A549 (cell line): ENCODE data around the gene TEN1.

ENCODE experiments used
- BCL3 ChIP-seq: fragments of >200 bp; sonication (Bioruptor Twin); formaldehyde crosslinking; IDR thresholded peaks from 3 replicates; pipeline ENCODE4 v1.6.1; 2016
- CEBPB ChIP-seq, 2 experiments: fragments of >200 bp in 1 of 2; sonication (Bioruptor Twin) in 1 of 2; formaldehyde crosslinking in 1 of 2; IDR thresholded peaks; 2 replicates each; pipeline ENCODE4 v1.6.1; 2012 to 2016
- CTCF ChIP-seq: fragments of >200 bp; sonication (Bioruptor Twin); formaldehyde crosslinking; IDR thresholded peaks from 3 replicates; pipeline ENCODE4 v1.5.1; 2016
- JUN ChIP-seq, 2 experiments: fragments of >200 bp; sonication (Bioruptor Twin); formaldehyde crosslinking; IDR thresholded peaks; 2 replicates in 1 of 2; 3 replicates in 1 of 2; pipeline ENCODE4 v1.6.1; 2016 to 2017
- KDM1A ChIP-seq: fragments of 200-600 bp; sonication (generic); IDR thresholded peaks from 2 replicates; pipeline ENCODE4 v1.6.1; 2016; ENCODE audit warnings: low read depth, mild to moderate bottlenecking
- NFE2L2 ChIP-seq: fragments of 150-350 bp; conservative IDR thresholded peaks from 2 replicates; pipeline ENCODE4 v1.6.1; 2014; ENCODE audit warnings: low read length
- PHF8 ChIP-seq: fragments of 200-600 bp; sonication (generic); IDR thresholded peaks from 2 replicates; pipeline ENCODE4 v1.6.1; 2016; ENCODE audit warnings: low read depth, mild to moderate bottlenecking, antibody characterized with exemption, moderate library complexity, borderline replicate concordance
- POLR2A ChIP-seq: IDR thresholded peaks from 2 replicates; pipeline ENCODE4 v1.6.1; 2012; ENCODE audit warnings: mild to moderate bottlenecking, low read length
- RAD21 ChIP-seq, 2 experiments: fragments of >200 bp in 1 of 2; sonication (Bioruptor Twin) in 1 of 2; formaldehyde crosslinking in 1 of 2; IDR thresholded peaks in 1 of 2; conservative IDR thresholded peaks in 1 of 2; 2 replicates in 1 of 2; 3 replicates in 1 of 2; pipeline ENCODE4 v1.6.1; 2012 to 2018; ENCODE audit warnings: inconsistent platforms in 1 of 2
- RCOR1 ChIP-seq: fragments of 150-350 bp; IDR thresholded peaks from 2 replicates; pipeline ENCODE4 v1.6.1; 2014; ENCODE audit warnings: antibody characterized with exemption, low read length, low read depth
- RFX5 ChIP-seq: fragments of 450-650 bp; IDR thresholded peaks from 2 replicates; pipeline ENCODE4 v1.7.1; 2014; ENCODE audit warnings: antibody characterized with exemption, mild to moderate bottlenecking, moderate library complexity

- TF ChIP-seq CTCF: no peak
- no peak for TF ChIP-seq PHF8
- TF ChIP-seq NFE2L2: no peak
- TF ChIP-seq RAD21 (conservative IDR thresholded peaks at IDR 0.05 in 1 of 2, IDR thresholded peaks at IDR 0.05 in 1 of 2): no peak
- TF ChIP-seq JUN (IDR thresholded peaks at IDR 0.05): no peak
- no peak for TF ChIP-seq CEBPB (IDR thresholded peaks at IDR 0.05)
- no peak for TF ChIP-seq RCOR1
- no peak for TF ChIP-seq KDM1A
- no peak for TF ChIP-seq BCL3
- no peak for TF ChIP-seq POLR2A
- TF ChIP-seq RFX5: no peak
Observed at GRCh38 chr17:75970011-75970523, 9.0 kb upstream of the TEN1 start.
